SU-DHL-6 (cell line): ENCODE results near the gene RNF19B.

Source experiments
- H2AFZ ChIP-seq: fragments of 200-600 bp; sonication (generic); 2 replicates; pipeline ENCODE4 v1.6.1; 2014; ENCODE audit warnings: low read depth, mild to moderate bottlenecking, moderate library complexity, mixed read lengths, antibody characterized with exemption, low read length; ENCODE audit not compliant: severe bottlenecking
- H3F3A ChIP-seq: fragments of 200-600 bp; shearing (Covaris generic); 2 replicates; pipeline ENCODE4 v1.6.0; 2016; ENCODE audit warnings: antibody characterized with exemption, mild to moderate bottlenecking; ENCODE audit not compliant: insufficient read depth
- H3K27ac ChIP-seq: fragments of 200-600 bp; sonication (generic); 2 replicates; pipeline ENCODE4 v1.5.1; 2016; ENCODE audit warnings: low read depth, mild to moderate bottlenecking, low read length, moderate library complexity, mixed read lengths
- H3K27me3 ChIP-seq: fragments of 200-600 bp; sonication (generic), shearing (Covaris generic); 2 replicates; pipeline ENCODE4 v1.6.0; 2014; ENCODE audit warnings: mild to moderate bottlenecking, low read length
- H3K36me3 ChIP-seq: fragments of 200-600 bp; sonication (generic); 2 replicates; pipeline ENCODE4 v1.6.1; 2014; ENCODE audit warnings: mild to moderate bottlenecking, low read length, mixed read lengths
- H3K4me2 ChIP-seq: fragments of 300-600, 200-600 bp; shearing (Covaris generic), sonication (generic); 2 replicates; pipeline ENCODE4 v1.6.0; 2014; ENCODE audit warnings: low read length, low read depth, mild to moderate bottlenecking; ENCODE audit not compliant: poor library complexity, severe bottlenecking
- H3K4me3 ChIP-seq: fragments of 200-600 bp; sonication (generic); 2 replicates; pipeline ENCODE4 v1.5.1; 2014; ENCODE audit warnings: antibody characterized with exemption, low read length, mild to moderate bottlenecking, mixed read lengths; ENCODE audit not compliant: insufficient read depth, poor library complexity, severe bottlenecking
- H3K79me2 ChIP-seq: fragments of 200-600 bp; sonication (generic); 2 replicates; pipeline ENCODE4 v1.6.1; 2014; ENCODE audit warnings: mild to moderate bottlenecking, low read length, moderate library complexity; ENCODE audit not compliant: insufficient read depth
- H3K9ac ChIP-seq: fragments of 200-600 bp; sonication (generic); 2 replicates; pipeline ENCODE4 v1.7.0; 2014; ENCODE audit warnings: mild to moderate bottlenecking, low read length
- H3K9me2 ChIP-seq: fragments of 200-600 bp; sonication (generic); replicated peaks from 2 replicates; pipeline ENCODE4 v1.6.1; 2014; ENCODE audit warnings: low read length; ENCODE audit not compliant: insufficient read depth
- H3K9me3 ChIP-seq: fragments of 200-600 bp; sonication (generic); 2 replicates; pipeline ENCODE4 v1.6.1; 2014; ENCODE audit warnings: low read length, mixed read lengths; ENCODE audit not compliant: insufficient read depth
- H4K20me1 ChIP-seq: fragments of 200-600 bp; sonication (generic); 2 replicates; pipeline ENCODE4 v1.6.1; 2014; ENCODE audit warnings: low read depth, mild to moderate bottlenecking, antibody characterized with exemption, low read length, moderate library complexity, mixed read lengths
- CTCF ChIP-seq: fragments of 200-600 bp; sonication (generic); IDR thresholded peaks from one replicate; pipeline ENCODE4 v1.5.1; 2017; ENCODE audit warnings: antibody characterized with exemption, mild to moderate bottlenecking, low read length, moderate library complexity; ENCODE audit not compliant: insufficient read depth, poor library complexity, severe bottlenecking
- EZH2phosphoT487 ChIP-seq: fragments of 200-600 bp; sonication (generic), shearing (Covaris generic); conservative IDR thresholded peaks from 2 replicates; pipeline ENCODE4 v1.6.1; 2018; ENCODE audit warnings: mild to moderate bottlenecking, antibody characterized with exemption, low read length, moderate library complexity, mixed read lengths

RNF19B gene

GRCh38 chr1:32985226-32985625 is 20.6 kb upstream of the RNF19B start:
- H3K9ac ChIP-seq, result no peak overlapping the region
- no peaks in the 10 kb centered on the region for H3K9me3 ChIP-seq
- no peaks in the 10 kb centered on the region for H4K20me1 ChIP-seq
- no peaks in the 10 kb centered on the region for H3K36me3 ChIP-seq
- no peaks in the 10 kb centered on the region for H3K79me2 ChIP-seq
- no peak overlapping the region for H3K4me3 ChIP-seq
- no peaks in the 10 kb centered on the region for H3F3A ChIP-seq
- H3K27me3 ChIP-seq, result no peaks in the 10 kb centered on the region
- no peak for TF ChIP-seq EZH2phosphoT487
- no peak for TF ChIP-seq CTCF
- no peak overlapping the region for H3K27ac ChIP-seq
- H3K9me2 ChIP-seq, result no peaks in the 10 kb centered on the region
- no peak overlapping the region for H3K4me2 ChIP-seq
- no peak overlapping the region for H2AFZ ChIP-seq

- Histone ChIP-seq H3K27me3 (no peaks in the 10 kb centered on the region), H3K9ac (no peak overlapping the region), H3K79me2 (no peaks in the 10 kb centered on the region), H4K20me1 (no peaks in the 10 kb centered on the region), H3K4me3 (no peak overlapping the region), H3F3A (no peaks in the 10 kb centered on the region), H3K9me3 (no peaks in the 10 kb centered on the region), H3K27ac (no peak overlapping the region), H3K36me3 (no peaks in the 10 kb centered on the region), H2AFZ (no peak overlapping the region), H3K9me2 (no peaks in the 10 kb centered on the region), H3K4me2 (no peak overlapping the region)
- TF ChIP-seq CTCF (no peak), EZH2phosphoT487 (no peak)
Observed at GRCh38 chr1:32984455-32985171, 20.0 kb upstream of the RNF19B start.

GRCh38 chr1:32984090-32984454 is 19.5 kb upstream of the RNF19B start:
- no peak overlapping the region for H3K9ac ChIP-seq
- H3K4me3 ChIP-seq, result no peak overlapping the region
- TF ChIP-seq CTCF, result no peak
- no peak for TF ChIP-seq EZH2phosphoT487
- H4K20me1 ChIP-seq, result no peaks in the 10 kb centered on the region
- no peak overlapping the region for H2AFZ ChIP-seq
- H3K27ac ChIP-seq, result no peak overlapping the region
- no peaks in the 10 kb centered on the region for H3K36me3 ChIP-seq
- H3K9me2 ChIP-seq, result no peaks in the 10 kb centered on the region
- H3K9me3 ChIP-seq, result no peaks in the 10 kb centered on the region
- no peaks in the 10 kb centered on the region for H3K79me2 ChIP-seq
- H3K27me3 ChIP-seq, result no peaks in the 10 kb centered on the region
- no peaks in the 10 kb centered on the region for H3F3A ChIP-seq
- H3K4me2 ChIP-seq, result no peak overlapping the region

- no peaks in the 10 kb centered on the region for H3K79me2 ChIP-seq
- H3K9me2 ChIP-seq, result no peaks in the 10 kb centered on the region
- no peaks in the 10 kb centered on the region for H3F3A ChIP-seq
- H3K27me3 ChIP-seq, result no peaks in the 10 kb centered on the region
- TF ChIP-seq EZH2phosphoT487 (no peak), CTCF (no peak)
- no peak overlapping the region for H3K4me2 ChIP-seq
- no peak overlapping the region for H2AFZ ChIP-seq
- H3K27ac ChIP-seq, result no peak overlapping the region
- no peak overlapping the region for H3K9ac ChIP-seq
- H3K4me3 ChIP-seq, result no peak overlapping the region
- no peaks in the 10 kb centered on the region for H4K20me1 ChIP-seq
- H3K9me3 ChIP-seq, result no peaks in the 10 kb centered on the region
- H3K36me3 ChIP-seq, result no peaks in the 10 kb centered on the region
Observed at GRCh38 chr1:32983020-32983419, 18.4 kb upstream of the RNF19B start.
